K562 (cell line): ENCODE data around the gene DOK3. TPM values are rescaled to one million over a fixed set of nuclear protein-coding genes. Genes with fewer than 3 reads are reported as not detected.

Experiments
- ATF7 ChIP-seq: fragments of 450-650 bp; IDR thresholded peaks from 2 replicates; pipeline ENCODE4 v1.7.1; 2014; ENCODE audit warnings: mild to moderate bottlenecking, moderate library complexity
- BRF1 ChIP-seq: IDR thresholded peaks from 3 replicates; pipeline ENCODE4 v1.6.1; 2011; ENCODE audit warnings: borderline replicate concordance, mild to moderate bottlenecking; ENCODE audit not compliant: insufficient read length; ENCODE audit errors: extremely low read depth
- CC2D1A ChIP-seq: fragments of 450-650 bp; IDR thresholded peaks from 2 replicates; pipeline ENCODE4 v1.6.1; 2017; ENCODE audit warnings: mild to moderate bottlenecking
- CEBPG ChIP-seq, 3 experiments: fragments of 200-800 bp in 1 of 3; sonication (Bioruptor generic) in 1 of 3; sonication (generic) in 1 of 3; formaldehyde crosslinking in 1 of 3; IDR thresholded peaks in 2 of 3; conservative IDR thresholded peaks in 1 of 3; 2 replicates each; pipeline versions ENCODE4 v1.6.1 to v1.8.0; 2016 to 2022; ENCODE audit warnings: missing compliant biosample characterization in 2 of 3, missing genetic modification characterization in 2 of 3, mild to moderate bottlenecking in 1 of 3, missing genetic modification reagents in 1 of 3
- CHD4 ChIP-seq: fragments of 200-600 bp; sonication (generic); IDR thresholded peaks from 3 replicates; pipeline ENCODE4 v1.6.1; 2012; ENCODE audit warnings: low read depth, mild to moderate bottlenecking, mixed read lengths, low read length, inconsistent platforms; ENCODE audit not compliant: insufficient read depth, insufficient replicate concordance, poor library complexity, severe bottlenecking
- ELF1 ChIP-seq: fragments of 200-800 bp; sonication (Bioruptor generic); IDR thresholded peaks from 2 replicates; pipeline ENCODE4 v1.6.1; 2016; ENCODE audit warnings: missing genetic modification characterization, missing compliant biosample characterization
- ILF3 ChIP-seq: fragments of 450-650 bp; IDR thresholded peaks from 2 replicates; pipeline ENCODE4 v1.6.1; 2018; ENCODE audit warnings: antibody characterized with exemption, mild to moderate bottlenecking, moderate library complexity, borderline replicate concordance
- MTA2 ChIP-seq: fragments of 450-650 bp; IDR thresholded peaks from 2 replicates; pipeline ENCODE4 v1.6.1; 2016; ENCODE audit warnings: low read depth
- PHB2 ChIP-seq: fragments of 450-650 bp; IDR thresholded peaks from 2 replicates; pipeline ENCODE4 v1.6.1; 2017; ENCODE audit warnings: low read depth
- POLR2AphosphoS5 ChIP-seq: IDR thresholded peaks from 2 replicates; pipeline ENCODE4 v1.6.1; 2011; ENCODE audit warnings: mild to moderate bottlenecking, low read depth, low read length, moderate library complexity; ENCODE audit not compliant: control insufficient read depth, insufficient read depth
- RBFOX2 ChIP-seq: fragments of 200-400 bp; formaldehyde crosslinking; IDR thresholded peaks from 2 replicates; pipeline ENCODE4 v1.6.1; 2017; ENCODE audit warnings: low read depth, mild to moderate bottlenecking, low read length, moderate library complexity
- SUPT5H ChIP-seq: fragments of 450-650 bp; IDR thresholded peaks from 2 replicates; pipeline ENCODE4 v1.6.1; 2016
- ZNF12 ChIP-seq: sonication (generic); formaldehyde crosslinking; IDR thresholded peaks from 2 replicates; pipeline ENCODE4 v1.4.0; 2020; ENCODE audit warnings: mild to moderate bottlenecking, missing genetic modification reagents
- ZNF311 ChIP-seq: fragments of 250-450 bp; sonication (Bioruptor Pico); IDR thresholded peaks from 2 replicates; pipeline ENCODE4 v1.4.0; 2020; ENCODE audit warnings: mild to moderate bottlenecking, moderate library complexity
- polyA plus RNA-seq, 8 experiments: library from polyadenylated mRNA; depleted of rRNA in 4 of 8; stranded (reverse) in 5 of 8; unstranded in 3 of 8; fragments of >200 nt; fragmentation: Nextera tagmentation in 2 of 8; fragmentation: Illumina TruSeq in 1 of 8; extraction: Ambion mirVana in 2 of 8; extraction: Trizol in 1 of 8; gene quantifications; 2 replicates each; pipeline versions ENCODE4 v1.2.1 to v1.2.3, GENCODE V29; 2011 to 2014; ENCODE audit warnings: inconsistent platforms in 1 of 8, missing spikeins in 1 of 8
- total RNA-seq, 7 experiments: library from RNA; depleted of rRNA in 6 of 7; stranded (reverse); fragments of >200 nt in 6 of 7; fragmentation: Illumina TruSeq in 2 of 7; extraction: Trizol in 2 of 7; gene quantifications; 2 replicates each; pipeline versions ENCODE4 v1.2.1 to v1.2.3, GENCODE V29; 2011 to 2021; ENCODE audit warnings: low replicate concordance in 1 of 7
- TF ChIP-seq, protein P1 (sequence below): sonication (generic); formaldehyde crosslinking; IDR thresholded peaks from 2 replicates; pipeline ENCODE4 v1.8.0; 2022; ENCODE audit warnings: missing genetic modification reagents, mild to moderate bottlenecking, moderate library complexity, borderline replicate concordance
- TF ChIP-seq, protein P2 (sequence below), 2 experiments: fragments of 450-650 bp; IDR thresholded peaks; 2 replicates each; pipeline ENCODE4 v1.6.1; 2018; ENCODE audit warnings: mild to moderate bottlenecking in 2 of 2, low read depth in 1 of 2; ENCODE audit not compliant: partially characterized antibody in 2 of 2
- TF ChIP-seq, protein P3 (sequence below): fragments of 450-650 bp; IDR thresholded peaks from 2 replicates; pipeline ENCODE4 v1.7.0; 2016; ENCODE audit warnings: borderline replicate concordance
- TF ChIP-seq, protein P4 (sequence below): sonication (generic); formaldehyde crosslinking; IDR thresholded peaks from 2 replicates; pipeline ENCODE4 v1.8.1; 2023; ENCODE audit warnings: mild to moderate bottlenecking, missing genetic modification reagents

DOK3 gene
- total and polyA plus RNA-seq, 9 of the 15 experiments (the other 6 are each of a cell fraction or from before 2014, with no cell fraction given): 1.3 to 23.0 (median 8.0) TPM

DNA sequence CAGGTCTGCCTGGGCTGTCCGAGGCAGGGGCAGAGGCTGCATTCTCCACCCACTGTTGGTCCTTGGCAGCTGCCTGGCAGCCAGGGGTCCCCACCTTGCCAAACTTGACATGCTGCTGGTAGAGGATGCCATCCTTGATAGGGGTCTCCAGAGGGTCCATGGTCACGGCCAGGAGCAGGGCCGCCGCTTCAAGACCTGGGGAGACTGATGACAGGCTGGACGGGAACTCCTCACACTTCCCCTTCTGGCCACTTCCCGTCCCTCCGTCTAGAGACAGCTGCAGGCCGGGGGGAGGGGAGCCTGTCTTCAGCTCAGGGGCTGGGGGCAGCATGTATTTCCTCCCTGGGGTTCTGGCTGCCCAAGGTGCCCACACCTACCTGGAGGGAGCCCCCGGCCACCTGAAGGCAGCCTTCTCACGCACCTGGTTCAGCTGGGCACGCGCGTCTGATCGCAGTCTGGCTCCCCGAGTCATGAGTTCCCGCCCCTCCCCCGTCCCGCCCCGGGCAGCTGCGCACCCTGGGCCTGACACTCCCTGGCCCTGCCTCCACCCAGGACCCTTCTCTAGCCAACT, at the start of gene DOK3 (continued):
- no peak for TF ChIP-seq CHD4
- no peak for TF ChIP-seq ILF3
- TF ChIP-seq ZNF311 (CRISPR knock-in tag): no peak
- TF ChIP-seq, protein P1, sequence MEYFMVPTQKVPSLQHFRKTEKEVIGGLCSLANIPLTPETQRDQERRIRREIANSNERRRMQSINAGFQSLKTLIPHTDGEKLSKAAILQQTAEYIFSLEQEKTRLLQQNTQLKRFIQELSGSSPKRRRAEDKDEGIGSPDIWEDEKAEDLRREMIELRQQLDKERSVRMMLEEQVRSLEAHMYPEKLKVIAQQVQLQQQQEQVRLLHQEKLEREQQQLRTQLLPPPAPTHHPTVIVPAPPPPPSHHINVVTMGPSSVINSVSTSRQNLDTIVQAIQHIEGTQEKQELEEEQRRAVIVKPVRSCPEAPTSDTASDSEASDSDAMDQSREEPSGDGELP (CRISPR knock-in tag): peak; percentile 60
- TF ChIP-seq CEBPG (CRISPR knock-in tag; IDR thresholded peaks at IDR 0.05): no peak
- TF ChIP-seq CEBPG (tag; conservative IDR thresholded peaks at IDR 0.05 in 1 of 2, IDR thresholded peaks at IDR 0.05 in 1 of 2): no peak
- no peak for TF ChIP-seq MTA2
- no peak for TF ChIP-seq BRF1
- peak; percentile 57; the same call in 1 of the 2 replicates for TF ChIP-seq RBFOX2
- TF ChIP-seq, protein P2, sequence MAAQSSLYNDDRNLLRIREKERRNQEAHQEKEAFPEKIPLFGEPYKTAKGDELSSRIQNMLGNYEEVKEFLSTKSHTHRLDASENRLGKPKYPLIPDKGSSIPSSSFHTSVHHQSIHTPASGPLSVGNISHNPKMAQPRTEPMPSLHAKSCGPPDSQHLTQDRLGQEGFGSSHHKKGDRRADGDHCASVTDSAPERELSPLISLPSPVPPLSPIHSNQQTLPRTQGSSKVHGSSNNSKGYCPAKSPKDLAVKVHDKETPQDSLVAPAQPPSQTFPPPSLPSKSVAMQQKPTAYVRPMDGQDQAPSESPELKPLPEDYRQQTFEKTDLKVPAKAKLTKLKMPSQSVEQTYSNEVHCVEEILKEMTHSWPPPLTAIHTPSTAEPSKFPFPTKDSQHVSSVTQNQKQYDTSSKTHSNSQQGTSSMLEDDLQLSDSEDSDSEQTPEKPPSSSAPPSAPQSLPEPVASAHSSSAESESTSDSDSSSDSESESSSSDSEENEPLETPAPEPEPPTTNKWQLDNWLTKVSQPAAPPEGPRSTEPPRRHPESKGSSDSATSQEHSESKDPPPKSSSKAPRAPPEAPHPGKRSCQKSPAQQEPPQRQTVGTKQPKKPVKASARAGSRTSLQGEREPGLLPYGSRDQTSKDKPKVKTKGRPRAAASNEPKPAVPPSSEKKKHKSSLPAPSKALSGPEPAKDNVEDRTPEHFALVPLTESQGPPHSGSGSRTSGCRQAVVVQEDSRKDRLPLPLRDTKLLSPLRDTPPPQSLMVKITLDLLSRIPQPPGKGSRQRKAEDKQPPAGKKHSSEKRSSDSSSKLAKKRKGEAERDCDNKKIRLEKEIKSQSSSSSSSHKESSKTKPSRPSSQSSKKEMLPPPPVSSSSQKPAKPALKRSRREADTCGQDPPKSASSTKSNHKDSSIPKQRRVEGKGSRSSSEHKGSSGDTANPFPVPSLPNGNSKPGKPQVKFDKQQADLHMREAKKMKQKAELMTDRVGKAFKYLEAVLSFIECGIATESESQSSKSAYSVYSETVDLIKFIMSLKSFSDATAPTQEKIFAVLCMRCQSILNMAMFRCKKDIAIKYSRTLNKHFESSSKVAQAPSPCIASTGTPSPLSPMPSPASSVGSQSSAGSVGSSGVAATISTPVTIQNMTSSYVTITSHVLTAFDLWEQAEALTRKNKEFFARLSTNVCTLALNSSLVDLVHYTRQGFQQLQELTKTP (IDR thresholded peaks at IDR 0.05; ENCODE audit: low read depth in 1 of 2, partially characterized antibody in 2 of 2): no peak
- TF ChIP-seq PHB2: no peak
- 0 out of 2 replicates have a peak, but pooled peaks have one; percentile 27 for TF ChIP-seq SUPT5H
- TF ChIP-seq, protein P3, sequence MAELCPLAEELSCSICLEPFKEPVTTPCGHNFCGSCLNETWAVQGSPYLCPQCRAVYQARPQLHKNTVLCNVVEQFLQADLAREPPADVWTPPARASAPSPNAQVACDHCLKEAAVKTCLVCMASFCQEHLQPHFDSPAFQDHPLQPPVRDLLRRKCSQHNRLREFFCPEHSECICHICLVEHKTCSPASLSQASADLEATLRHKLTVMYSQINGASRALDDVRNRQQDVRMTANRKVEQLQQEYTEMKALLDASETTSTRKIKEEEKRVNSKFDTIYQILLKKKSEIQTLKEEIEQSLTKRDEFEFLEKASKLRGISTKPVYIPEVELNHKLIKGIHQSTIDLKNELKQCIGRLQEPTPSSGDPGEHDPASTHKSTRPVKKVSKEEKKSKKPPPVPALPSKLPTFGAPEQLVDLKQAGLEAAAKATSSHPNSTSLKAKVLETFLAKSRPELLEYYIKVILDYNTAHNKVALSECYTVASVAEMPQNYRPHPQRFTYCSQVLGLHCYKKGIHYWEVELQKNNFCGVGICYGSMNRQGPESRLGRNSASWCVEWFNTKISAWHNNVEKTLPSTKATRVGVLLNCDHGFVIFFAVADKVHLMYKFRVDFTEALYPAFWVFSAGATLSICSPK: no peak
- no peak for TF ChIP-seq POLR2AphosphoS5
- TF ChIP-seq ATF7: no peak
- TF ChIP-seq CC2D1A: no peak
- TF ChIP-seq, protein P4, sequence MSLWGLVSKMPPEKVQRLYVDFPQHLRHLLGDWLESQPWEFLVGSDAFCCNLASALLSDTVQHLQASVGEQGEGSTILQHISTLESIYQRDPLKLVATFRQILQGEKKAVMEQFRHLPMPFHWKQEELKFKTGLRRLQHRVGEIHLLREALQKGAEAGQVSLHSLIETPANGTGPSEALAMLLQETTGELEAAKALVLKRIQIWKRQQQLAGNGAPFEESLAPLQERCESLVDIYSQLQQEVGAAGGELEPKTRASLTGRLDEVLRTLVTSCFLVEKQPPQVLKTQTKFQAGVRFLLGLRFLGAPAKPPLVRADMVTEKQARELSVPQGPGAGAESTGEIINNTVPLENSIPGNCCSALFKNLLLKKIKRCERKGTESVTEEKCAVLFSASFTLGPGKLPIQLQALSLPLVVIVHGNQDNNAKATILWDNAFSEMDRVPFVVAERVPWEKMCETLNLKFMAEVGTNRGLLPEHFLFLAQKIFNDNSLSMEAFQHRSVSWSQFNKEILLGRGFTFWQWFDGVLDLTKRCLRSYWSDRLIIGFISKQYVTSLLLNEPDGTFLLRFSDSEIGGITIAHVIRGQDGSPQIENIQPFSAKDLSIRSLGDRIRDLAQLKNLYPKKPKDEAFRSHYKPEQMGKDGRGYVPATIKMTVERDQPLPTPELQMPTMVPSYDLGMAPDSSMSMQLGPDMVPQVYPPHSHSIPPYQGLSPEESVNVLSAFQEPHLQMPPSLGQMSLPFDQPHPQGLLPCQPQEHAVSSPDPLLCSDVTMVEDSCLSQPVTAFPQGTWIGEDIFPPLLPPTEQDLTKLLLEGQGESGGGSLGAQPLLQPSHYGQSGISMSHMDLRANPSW (CRISPR knock-in tag): no peak
- TF ChIP-seq ELF1 (tag): peak; percentile 37; the same call in 1 of the 2 replicates
- no peak for TF ChIP-seq ZNF12 (CRISPR knock-in tag)
